ENCODE results near the gene DNAH1. TPM values are rescaled to one million over a fixed set of nuclear protein-coding genes. Genes with fewer than 3 reads are reported as not detected.

DNAH1 gene
- total and polyA plus RNA-seq, 3 donors from 2014 or later: 40.0 to 50.4 (median 49.1) TPM

GRCh38 chr3:52323526-52324295 is 7.6 kb downstream of the DNAH1 start:
- TF ChIP-seq POLR2A (IDR thresholded peaks at IDR 0.05) (no peak), CTCF (IDR thresholded peaks at IDR 0.05) (no peak)
- H3K4me3 ChIP-seq: no peak overlapping the region
- intact Hi-C loops (cut with DNase I; ENCODE audit: low total_unique reads): no loop called here
- peaks cover 6% of the 10 kb centered on the region for H3K4me1 ChIP-seq
- no peak for DNase-seq
- H3K36me3 ChIP-seq (ENCODE audit: low read depth, missing control alignments): no peaks in the 10 kb centered on the region
- no peaks in the 10 kb centered on the region for H3K27me3 ChIP-seq
- 64 to 75% methylated on average over 4 to 11 of the region's 11 CpGs for WGBS, 2 donors
- H3K27ac ChIP-seq: no peak overlapping the region
- no peaks in the 10 kb centered on the region for H3K9me3 ChIP-seq

- DNase-seq: no peak
- intact Hi-C loops (cut with DNase I; ENCODE audit: low total_unique reads): no loop called here
- Histone ChIP-seq H3K36me3 (ENCODE audit: low read depth, missing control alignments) (no peaks in the 10 kb centered on the region), H3K9me3 (no peaks in the 10 kb centered on the region), H3K4me3 (no peak overlapping the region), H3K4me1 (peaks cover 6% of the 10 kb centered on the region), H3K27me3 (no peaks in the 10 kb centered on the region), H3K27ac (no peak overlapping the region)
- 96 to 100% methylated on average over 6 to 9 of the region's 9 CpGs for WGBS, 2 donors
- TF ChIP-seq POLR2A (IDR thresholded peaks at IDR 0.05) (no peak), CTCF (IDR thresholded peaks at IDR 0.05) (no peak)
Observed at GRCh38 chr3:52324676-52325075, 8.6 kb downstream of the DNAH1 start.

GRCh38 chr3:52325686-52326085 is 9.6 kb downstream of the DNAH1 start:
- H3K9me3 ChIP-seq: no peaks in the 10 kb centered on the region
- H3K4me1 ChIP-seq: peaks cover 6% of the 10 kb centered on the region
- no peak for TF ChIP-seq POLR2A (IDR thresholded peaks at IDR 0.05)
- no peak for TF ChIP-seq CTCF (IDR thresholded peaks at IDR 0.05)
- no peaks in the 10 kb centered on the region for H3K27me3 ChIP-seq
- no peaks in the 10 kb centered on the region for H3K36me3 ChIP-seq (ENCODE audit: low read depth, missing control alignments)
- no peak for DNase-seq
- H3K4me3 ChIP-seq: no peak overlapping the region
- intact Hi-C loops (cut with DNase I; ENCODE audit: low total_unique reads): no loop called here
- no peak overlapping the region for H3K27ac ChIP-seq

- Histone ChIP-seq H3K9me3 (no peaks in the 10 kb centered on the region), H3K27ac (no peak overlapping the region), H3K4me3 (no peak overlapping the region), H3K4me1 (peaks cover 6% of the 10 kb centered on the region), H3K36me3 (ENCODE audit: low read depth, missing control alignments) (no peaks in the 10 kb centered on the region), H3K27me3 (no peaks in the 10 kb centered on the region)
- TF ChIP-seq POLR2A (IDR thresholded peaks at IDR 0.05) (no peak), CTCF (IDR thresholded peaks at IDR 0.05) (no peak)
- no peak for DNase-seq
- intact Hi-C loops (cut with DNase I; ENCODE audit: low total_unique reads): no loop called here
- WGBS, 2 donors: 92 to 98% methylated on average over 5 to 6 of the region's 6 CpGs
Observed at GRCh38 chr3:52326976-52327375, 10.9 kb downstream of the DNAH1 start.

Data from testis (tissue), 3 donors.